Measurements from ENCODE around the gene ADGRA1.

Gene ADGRA1

DNA sequence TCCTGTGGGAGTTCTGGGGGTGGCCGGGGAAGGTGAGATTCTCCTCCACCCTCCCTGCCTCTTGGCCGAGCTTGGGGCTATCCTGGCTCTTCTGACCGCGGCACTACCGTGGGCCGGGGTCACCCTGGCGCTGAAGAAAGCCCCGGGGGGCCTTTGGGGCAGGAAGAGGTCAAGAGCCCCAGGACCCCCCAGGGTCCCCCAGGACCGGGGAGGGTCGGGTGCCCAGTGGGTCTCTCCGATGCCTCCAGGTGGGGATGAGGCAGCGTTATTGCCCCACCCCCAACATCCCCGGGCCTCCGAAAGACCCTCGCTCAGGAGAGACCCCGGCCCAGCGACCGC is 71.9 kb downstream of the ADGRA1 start:
- Histone ChIP-seq H3K4me3 (ENCODE audit: severe bottlenecking) (no peak overlapping the region), H3K27me3 (ENCODE audit: insufficient read depth, poor library complexity, severe bottlenecking) (peaks cover 41% of the 10 kb centered on the region), H3K4me1 (ENCODE audit: insufficient read depth, poor library complexity, severe bottlenecking) (no peaks in the 10 kb centered on the region)

DNA sequence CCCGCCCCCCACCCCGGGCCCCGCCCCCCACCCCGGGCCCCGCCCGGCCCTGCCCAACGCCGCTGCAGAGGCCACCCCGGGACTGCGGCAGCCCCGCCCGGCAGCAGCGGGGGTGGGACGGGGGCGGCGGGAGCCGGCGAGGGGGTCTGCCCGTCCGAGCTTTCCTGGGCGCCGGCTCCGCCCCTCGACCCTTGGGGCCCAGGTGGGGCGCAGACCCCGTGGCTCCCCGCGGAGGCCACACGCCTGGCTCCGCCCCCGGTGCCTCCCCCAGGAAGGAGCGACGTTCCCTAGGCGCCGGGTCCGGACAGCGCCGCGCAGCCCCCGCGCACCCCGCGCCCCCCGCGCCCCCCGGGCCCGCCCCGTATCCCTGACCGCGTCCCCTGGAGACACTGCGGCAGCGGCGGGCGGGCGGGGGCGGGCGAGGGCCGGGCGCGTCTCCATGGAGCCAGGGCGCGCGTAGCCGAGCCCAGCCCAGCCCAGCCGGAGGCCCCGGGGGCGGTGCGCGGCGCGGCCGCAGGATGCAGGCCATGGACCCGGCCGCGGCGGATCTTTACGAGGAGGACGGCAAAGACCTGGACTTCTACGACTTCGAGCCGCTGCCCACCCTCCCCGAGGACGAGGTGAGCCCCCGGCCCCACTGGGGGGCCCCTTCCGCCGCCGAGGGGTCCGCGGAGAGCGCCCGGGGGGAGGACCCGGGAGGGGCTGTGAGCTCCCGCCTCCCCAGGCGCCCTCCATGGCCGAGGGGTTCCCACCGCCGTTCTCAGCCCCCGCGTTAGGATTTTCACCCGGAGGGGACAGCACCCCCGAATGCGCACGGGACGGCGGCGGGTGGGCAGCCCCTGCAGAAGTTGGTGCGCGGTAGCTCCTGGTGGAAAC is 72.5 kb downstream of the ADGRA1 start, which contains the start of gene KNDC1:
Gene KNDC1, plus strand, starts transcription at position 270 of the 876 bp plus-strand sequence. Its CDS starts 249 bp downstream, at position 519.
- Histone ChIP-seq H3K4me1 (ENCODE audit: insufficient read depth, poor library complexity, severe bottlenecking) (no peaks in the 10 kb centered on the region), H3K36me3 (ENCODE audit: low read depth) (no peaks in the 10 kb centered on the region), H3K27me3 (ENCODE audit: insufficient read depth, poor library complexity, severe bottlenecking) (peaks cover 41% of the 10 kb centered on the region), H3K27ac (ENCODE audit: poor library complexity, severe bottlenecking) (no peak within 1 kb of the TSS), H3K9me3 (ENCODE audit: severe bottlenecking) (no peaks in the 10 kb centered on the region), H3K4me3 (ENCODE audit: severe bottlenecking) (peak within 1 kb of the TSS; percentile 30)
- TF ChIP-seq, protein P1, sequence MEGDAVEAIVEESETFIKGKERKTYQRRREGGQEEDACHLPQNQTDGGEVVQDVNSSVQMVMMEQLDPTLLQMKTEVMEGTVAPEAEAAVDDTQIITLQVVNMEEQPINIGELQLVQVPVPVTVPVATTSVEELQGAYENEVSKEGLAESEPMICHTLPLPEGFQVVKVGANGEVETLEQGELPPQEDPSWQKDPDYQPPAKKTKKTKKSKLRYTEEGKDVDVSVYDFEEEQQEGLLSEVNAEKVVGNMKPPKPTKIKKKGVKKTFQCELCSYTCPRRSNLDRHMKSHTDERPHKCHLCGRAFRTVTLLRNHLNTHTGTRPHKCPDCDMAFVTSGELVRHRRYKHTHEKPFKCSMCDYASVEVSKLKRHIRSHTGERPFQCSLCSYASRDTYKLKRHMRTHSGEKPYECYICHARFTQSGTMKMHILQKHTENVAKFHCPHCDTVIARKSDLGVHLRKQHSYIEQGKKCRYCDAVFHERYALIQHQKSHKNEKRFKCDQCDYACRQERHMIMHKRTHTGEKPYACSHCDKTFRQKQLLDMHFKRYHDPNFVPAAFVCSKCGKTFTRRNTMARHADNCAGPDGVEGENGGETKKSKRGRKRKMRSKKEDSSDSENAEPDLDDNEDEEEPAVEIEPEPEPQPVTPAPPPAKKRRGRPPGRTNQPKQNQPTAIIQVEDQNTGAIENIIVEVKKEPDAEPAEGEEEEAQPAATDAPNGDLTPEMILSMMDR (IDR thresholded peaks at IDR 0.05; ENCODE audit: poor library complexity, severe bottlenecking), result no peak
- ATAC-seq (ENCODE audit: low read depth) (peak; percentile 66), DNase-seq (ENCODE audit: low spot score) (no peak)

More for the DNA sequence above, 71.9 kb downstream of the ADGRA1 start:
- Histone ChIP-seq H3K36me3 (ENCODE audit: low read depth) (no peaks in the 10 kb centered on the region), H3K27ac (ENCODE audit: poor library complexity, severe bottlenecking) (no peak overlapping the region), H3K9me3 (ENCODE audit: severe bottlenecking) (no peaks in the 10 kb centered on the region)
- DNase-seq (ENCODE audit: low spot score) (no peak), ATAC-seq (ENCODE audit: low read depth) (no peak)
- TF ChIP-seq, protein P1 (IDR thresholded peaks at IDR 0.05; ENCODE audit: poor library complexity, severe bottlenecking), result no peak

DNA sequence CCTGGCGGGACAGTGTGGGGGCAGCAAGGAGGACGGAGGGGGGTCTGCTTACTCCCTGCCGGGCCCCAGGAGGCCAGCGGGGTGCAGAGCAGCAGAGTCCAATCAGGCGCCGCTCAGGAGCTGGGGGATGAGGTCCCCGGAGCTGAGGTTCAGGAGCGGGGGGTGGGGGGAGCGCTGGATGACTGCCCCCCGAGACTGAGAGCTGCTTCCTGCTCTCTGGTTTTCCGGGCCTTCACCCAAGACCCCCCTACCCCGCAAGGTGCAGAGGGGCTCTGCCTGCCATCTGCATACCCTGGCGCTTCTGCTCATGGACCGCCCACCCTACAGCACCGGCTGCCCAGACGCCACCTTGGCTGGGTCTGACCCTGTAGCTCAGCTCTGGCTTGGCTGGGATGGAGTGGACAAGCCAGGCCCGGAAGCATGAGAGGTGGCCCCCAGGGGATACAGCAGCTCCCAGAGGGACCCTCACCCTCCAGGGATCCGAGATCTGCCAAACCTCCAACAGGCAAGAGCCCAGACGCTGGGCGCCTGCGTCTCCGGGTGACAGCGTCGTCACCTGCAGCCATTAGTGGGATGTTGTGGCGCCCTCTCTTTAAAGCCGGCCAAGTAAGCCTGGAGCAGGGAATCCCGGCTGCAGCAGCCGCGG is 73.2 kb downstream of the ADGRA1 start:
- Histone ChIP-seq H3K4me1 (ENCODE audit: insufficient read depth, poor library complexity, severe bottlenecking) (no peaks in the 10 kb centered on the region), H3K36me3 (ENCODE audit: low read depth) (no peaks in the 10 kb centered on the region), H3K27me3 (ENCODE audit: insufficient read depth, poor library complexity, severe bottlenecking) (peaks cover 41% of the 10 kb centered on the region), H3K27ac (ENCODE audit: poor library complexity, severe bottlenecking) (no peak overlapping the region), H3K9me3 (ENCODE audit: severe bottlenecking) (no peaks in the 10 kb centered on the region), H3K4me3 (ENCODE audit: severe bottlenecking) (no peak overlapping the region)
- ATAC-seq (ENCODE audit: low read depth), result no peak
- DNase-seq (ENCODE audit: low spot score), result peak; percentile 50
- TF ChIP-seq, protein P1 (IDR thresholded peaks at IDR 0.05; ENCODE audit: poor library complexity, severe bottlenecking), result no peak

DNA sequence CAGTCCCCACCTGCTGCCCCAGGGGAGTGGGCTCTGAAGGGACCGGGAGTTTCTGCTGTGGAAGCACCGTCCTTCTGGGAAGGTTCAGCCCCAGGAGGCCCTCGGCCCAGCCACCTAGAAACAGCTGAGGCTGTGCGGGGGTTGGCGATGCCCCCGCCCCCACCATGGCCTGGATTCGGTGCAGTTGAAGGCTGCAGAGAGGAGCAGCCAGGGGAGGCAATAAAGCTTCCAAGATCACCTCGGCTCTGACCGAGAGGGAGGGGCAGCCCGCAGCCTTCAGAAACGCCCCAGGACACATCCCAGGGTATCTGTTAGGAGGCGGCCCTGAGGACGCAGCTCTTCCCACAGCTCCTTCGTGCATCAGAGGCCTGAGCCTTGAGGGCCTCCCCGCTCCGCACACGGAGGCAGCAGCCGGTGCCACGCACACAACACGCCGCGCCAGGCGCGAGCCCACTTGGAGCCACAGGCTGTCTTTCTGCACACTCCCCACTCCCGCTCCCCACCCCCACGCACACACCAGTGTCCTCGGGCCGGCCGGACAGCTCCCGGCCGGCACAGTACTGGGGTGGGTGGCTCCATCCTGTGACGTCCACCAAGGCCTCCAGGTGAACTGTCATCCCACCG is 73.9 kb downstream of the ADGRA1 start:
- Histone ChIP-seq H3K36me3 (ENCODE audit: low read depth) (no peaks in the 10 kb centered on the region), H3K4me3 (ENCODE audit: severe bottlenecking) (no peak overlapping the region), H3K4me1 (ENCODE audit: insufficient read depth, poor library complexity, severe bottlenecking) (no peaks in the 10 kb centered on the region), H3K27me3 (ENCODE audit: insufficient read depth, poor library complexity, severe bottlenecking) (peaks cover 41% of the 10 kb centered on the region), H3K27ac (ENCODE audit: poor library complexity, severe bottlenecking) (no peak overlapping the region), H3K9me3 (ENCODE audit: severe bottlenecking) (no peaks in the 10 kb centered on the region)
- TF ChIP-seq, protein P1 (IDR thresholded peaks at IDR 0.05; ENCODE audit: poor library complexity, severe bottlenecking), result no peak
- peak; percentile 51 for DNase-seq (ENCODE audit: low spot score)
- no peak for ATAC-seq (ENCODE audit: low read depth)
